A204.1 (cell line): ENCODE measurements around the gene UBL7.
A peak's percentile ranks its signal among the peaks of the same experiment; 100 is the strongest.

Experiments
- FAIRE-seq: peaks from 2 replicates; lab custom pipeline; 2012; peaks lifted over from hg19 to GRCh38; lab: Jason Lieb, UNC

UBL7 gene

GRCh38 chr15:74438721-74439316 lies 22.1 kb downstream of the UBL7 start:
- FAIRE-seq = peak; percentile 16

GRCh38 chr15:74438206-74438605 lies 22.8 kb downstream of the UBL7 start:
- FAIRE-seq = no peak

GRCh38 chr15:74434263-74435136 lies 26.5 kb downstream of the UBL7 start:
- FAIRE-seq = no peak

GRCh38 chr15:74433592-74434262 lies 27.2 kb downstream of the UBL7 start, which contains the start of gene SEMA7A:
Gene SEMA7A (minus strand): TSS chr15:74433958. CDS start chr15:74433918, 40 bp downstream.
- FAIRE-seq = no peak

- FAIRE-seq = no peak
Observed at GRCh38 chr15:74432968-74433591, 27.9 kb downstream of the UBL7 start.

- FAIRE-seq = no peak
Observed at GRCh38 chr15:74432271-74432967, 28.5 kb downstream of the UBL7 start.

GRCh38 chr15:74431645-74432044 lies 29.3 kb downstream of the UBL7 start:
- no peak for FAIRE-seq

- no peak for FAIRE-seq
Observed at GRCh38 chr15:74431116-74431515, 29.8 kb downstream of the UBL7 start.

- no peak for FAIRE-seq
Observed at GRCh38 chr15:74430510-74430951, 30.4 kb downstream of the UBL7 start.

GRCh38 chr15:74429781-74430400 lies 31.1 kb downstream of the UBL7 start:
- no peak for FAIRE-seq

- FAIRE-seq = no peak
Observed at GRCh38 chr15:74428970-74429780, 31.8 kb downstream of the UBL7 start.

- FAIRE-seq = no peak
Observed at GRCh38 chr15:74428442-74428787, 32.5 kb downstream of the UBL7 start.

GRCh38 chr15:74427607-74428441 lies 33.1 kb downstream of the UBL7 start:
- no peak for FAIRE-seq

- FAIRE-seq = no peak
Observed at GRCh38 chr15:74426404-74427281, 34.3 kb downstream of the UBL7 start.

GRCh38 chr15:74425630-74426029 lies 35.3 kb downstream of the UBL7 start:
- no peak for FAIRE-seq

- FAIRE-seq = no peak
Observed at GRCh38 chr15:74424901-74425528, 35.9 kb downstream of the UBL7 start.

GRCh38 chr15:74423431-74424257 lies 37.3 kb downstream of the UBL7 start:
- FAIRE-seq = no peak
